Uterus (tissue), 2 donors: ENCODE measurements around the gene GRK2.

ENCODE experiments used
- CTCF ChIP-seq, 4 experiments: fragments of 200-600 bp in 2 of 4; fragments of 450-650 bp in 2 of 4; sonication (generic) in 2 of 4; IDR thresholded peaks; one replicate each; pipeline ENCODE4 v1.5.1; 2016 to 2019; ENCODE audit warnings: antibody characterized with exemption in 4 of 4, mild to moderate bottlenecking in 2 of 4, moderate library complexity in 1 of 4
- POLR2A ChIP-seq, 2 donors: fragments of 450-650 bp; IDR thresholded peaks; one replicate each; pipeline ENCODE4 v1.6.1; 2016; ENCODE audit warnings: antibody characterized with exemption in 2 of 2, mild to moderate bottlenecking in 1 of 2, moderate library complexity in 1 of 2

DNA sequence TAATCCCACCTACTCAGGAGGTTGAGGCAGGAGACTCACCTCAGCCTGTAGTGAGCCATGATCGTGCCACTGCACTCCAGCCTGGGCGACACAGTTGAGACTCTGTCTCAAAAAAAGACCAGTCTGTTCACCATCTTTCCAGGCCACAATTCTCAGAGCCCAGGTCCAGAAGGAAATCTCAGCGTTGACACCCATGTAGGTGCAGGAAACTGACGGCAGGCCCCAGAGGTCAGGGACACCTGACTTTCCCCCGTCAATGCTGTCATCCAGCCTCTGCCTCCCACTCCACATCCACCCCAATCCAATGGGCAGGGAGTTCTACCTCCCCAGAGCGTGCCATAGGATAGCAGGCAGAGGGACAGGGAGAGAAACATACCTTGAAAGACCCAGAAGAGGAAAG is 5.9 kb upstream of the GRK2 start:
- TF ChIP-seq CTCF (IDR thresholded peaks at IDR 0.05): no peak
- no peak for TF ChIP-seq POLR2A (IDR thresholded peaks at IDR 0.05)
